HEK293T (cell line): ENCODE results near the gene PRPSAP2.

Experiments
- CTCF ChIA-PET: fragments of 350-600 bp; formaldehyde crosslinking; extraction: SDS; loops from one replicate; lab custom pipeline; 2021; ENCODE audit warnings: antibody characterized with exemption, inconsistent platforms; lab: Yijun Ruan, JAX
- POLR2A ChIA-PET: fragments of 350-600 bp; formaldehyde crosslinking; extraction: SDS; loops from one replicate; lab custom pipeline; 2020; ENCODE audit warnings: antibody characterized with exemption, inconsistent platforms; lab: Yijun Ruan, JAX
- DNase-seq: peaks from one replicate; pipeline ENCODE4 v3.0.0; 2012; ENCODE audit warnings: mixed read lengths; ENCODE audit errors: extremely low spot score
- ARNT ChIP-seq: fragments of 450-650 bp; IDR thresholded peaks from 2 replicates; pipeline ENCODE4 v1.6.1; 2017; ENCODE audit warnings: mild to moderate bottlenecking
- BHLHE40 ChIP-seq: fragments of 450-650 bp; IDR thresholded peaks from 2 replicates; pipeline ENCODE4 v1.6.1; 2016; ENCODE audit warnings: mild to moderate bottlenecking, moderate library complexity, borderline replicate concordance
- CTBP1 ChIP-seq: fragments of 450-650 bp; IDR thresholded peaks from 2 replicates; pipeline ENCODE4 v1.6.1; 2016; ENCODE audit warnings: borderline replicate concordance
- ELF4 ChIP-seq: fragments of 450-650 bp; IDR thresholded peaks from 2 replicates; pipeline ENCODE4 v1.6.1; 2017; ENCODE audit warnings: antibody characterized with exemption
- FOXA1 ChIP-seq: fragments of 450-650 bp; IDR thresholded peaks from 2 replicates; pipeline ENCODE4 v1.6.1; 2016; ENCODE audit warnings: mild to moderate bottlenecking
- FOXK2 ChIP-seq: fragments of 450-650 bp; IDR thresholded peaks from 2 replicates; pipeline ENCODE4 v1.6.1; 2016; ENCODE audit warnings: mild to moderate bottlenecking
- FOXM1 ChIP-seq: fragments of 450-650 bp; IDR thresholded peaks from 2 replicates; pipeline ENCODE4 v1.6.1; 2017; ENCODE audit warnings: mild to moderate bottlenecking, borderline replicate concordance
- HDGF ChIP-seq: fragments of 450-650 bp; IDR thresholded peaks from 2 replicates; pipeline ENCODE4 v1.6.1; 2017; ENCODE audit warnings: antibody characterized with exemption, borderline replicate concordance
- L3MBTL2 ChIP-seq: fragments of 450-650 bp; conservative IDR thresholded peaks from 2 replicates; pipeline ENCODE4 v1.6.1; 2016; ENCODE audit warnings: mild to moderate bottlenecking
- LEF1 ChIP-seq: fragments of 450-650 bp; IDR thresholded peaks from 2 replicates; pipeline ENCODE4 v1.6.1; 2017; ENCODE audit warnings: mild to moderate bottlenecking, borderline replicate concordance
- NFRKB ChIP-seq: fragments of 450-650 bp; IDR thresholded peaks from 2 replicates; pipeline ENCODE4 v1.6.1; 2016; ENCODE audit warnings: mild to moderate bottlenecking, moderate library complexity
- SP1 ChIP-seq: fragments of 450-650 bp; IDR thresholded peaks from 2 replicates; pipeline ENCODE4 v1.6.1; 2017
- SUZ12 ChIP-seq: fragments of 450-650 bp; IDR thresholded peaks from 2 replicates; pipeline ENCODE4 v1.6.1; 2016; ENCODE audit warnings: mild to moderate bottlenecking
- TARDBP ChIP-seq: fragments of 450-650 bp; IDR thresholded peaks from 2 replicates; pipeline ENCODE4 v1.6.1; 2016
- ZNF384 ChIP-seq: fragments of 450-650 bp; IDR thresholded peaks from 2 replicates; pipeline ENCODE4 v1.6.1; 2016
- TF ChIP-seq, protein P1 (sequence below): fragments of 450-650 bp; IDR thresholded peaks from 2 replicates; pipeline ENCODE4 v1.6.1; 2016

The PRPSAP2 gene

DNA sequence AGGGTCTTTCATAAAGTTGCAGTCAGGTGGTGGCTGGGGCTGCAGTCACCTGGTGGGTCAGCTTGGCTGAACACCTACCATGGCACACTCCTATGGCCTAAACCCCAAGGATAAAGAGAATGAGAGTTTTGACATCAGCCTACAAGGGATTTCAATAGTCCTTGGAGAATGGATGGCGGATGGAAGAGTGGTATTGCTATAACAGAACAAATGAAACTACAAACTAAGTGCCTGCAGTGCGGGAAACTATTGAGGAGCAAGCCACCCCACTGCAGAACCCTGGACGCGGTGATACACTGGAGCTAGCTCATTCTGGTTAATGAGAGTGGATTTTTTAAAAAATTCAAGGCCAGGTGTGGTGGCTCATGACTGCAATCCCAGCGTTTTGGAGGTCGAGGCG is 3.0 kb upstream of the PRPSAP2 start:
- CTCF ChIA-PET, result no interaction called here
- no peak for DNase-seq
- TF ChIP-seq SUZ12, result no peak
- TF ChIP-seq CTBP1, result no peak
- TF ChIP-seq NFRKB, result no peak
- POLR2A ChIA-PET, result interaction anchor here (0.6 to 1.4 kb wide), 4 partner anchors 9 to 672 kb away, joined by 3 to 5 read pairs (median 3); partner anchors contain the start of gene ALKBH5

DNA sequence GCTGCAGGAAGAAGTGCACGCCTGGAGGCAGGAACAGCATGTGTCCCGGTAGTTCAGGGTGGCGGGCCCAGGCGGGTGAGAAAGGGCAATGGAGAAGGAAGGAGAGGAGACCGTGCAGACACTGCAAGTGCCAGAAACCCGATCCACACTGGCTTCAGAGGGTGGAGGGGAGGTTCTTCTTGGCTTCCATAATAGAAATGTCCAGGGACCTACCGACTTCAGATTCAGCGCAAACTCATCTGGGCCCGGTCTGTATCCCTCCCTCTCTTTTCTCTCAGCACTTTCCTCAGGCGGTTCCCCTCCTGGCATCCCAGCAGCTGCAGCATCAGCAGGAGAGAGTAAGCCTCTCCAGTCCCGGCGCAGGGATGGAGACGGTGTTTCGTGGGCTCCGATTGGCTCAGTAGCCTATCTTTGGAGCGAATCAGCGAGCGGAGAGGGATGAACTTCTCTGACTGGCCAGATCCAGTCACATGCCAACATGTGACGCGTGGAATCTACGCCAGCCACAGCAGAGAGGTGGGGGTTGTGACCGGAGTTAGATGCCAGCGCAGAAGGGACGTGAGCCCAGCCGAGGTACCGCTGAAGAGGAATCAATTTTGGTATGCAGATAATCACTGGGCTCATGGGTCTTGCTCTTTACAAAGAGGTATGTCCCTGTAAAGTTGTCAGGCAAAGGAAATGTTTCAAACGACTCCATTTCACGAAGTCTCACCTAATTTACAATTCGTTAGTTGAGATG is 1.9 kb upstream of the PRPSAP2 start:
- CTCF ChIA-PET, result no interaction called here
- peak; percentile 88 for DNase-seq
- TF ChIP-seq FOXM1 (no peak), CTBP1 (no peak), L3MBTL2 (peak; percentile 65), FOXK2 (no peak), FOXA1 (no peak), HDGF (0 out of 2 replicates have a peak, but pooled peaks have one; percentile 42)
- POLR2A ChIA-PET, result interaction anchor here (1.1 to 1.4 kb wide), 2 partner anchors 9 to 12 kb away, joined by 3 to 5 read pairs; no protein-coding TSS in a partner anchor

DNA sequence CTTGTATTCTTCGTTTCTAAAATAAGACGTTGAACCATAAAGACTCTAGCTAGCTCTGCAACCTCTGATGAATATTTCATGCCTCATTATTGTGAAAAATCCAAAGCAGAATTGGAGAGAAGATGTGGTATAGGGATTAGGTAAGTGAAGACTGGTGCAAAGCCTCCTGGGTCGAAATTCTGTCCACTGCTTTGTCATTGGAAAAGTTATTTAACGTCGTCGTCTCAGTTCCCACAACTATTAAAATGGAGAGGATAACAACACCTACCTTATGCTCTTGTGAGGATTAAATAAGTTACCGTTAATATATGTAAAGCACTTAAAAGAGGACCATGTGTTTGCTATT is 1.4 kb upstream of the PRPSAP2 start:
- CTCF ChIA-PET, result no interaction called here
- no peak for DNase-seq
- POLR2A ChIA-PET, result interaction anchor here (1.4 kb wide), 1 partner anchor 11 kb away, joined by 5 read pairs; no protein-coding TSS in a partner anchor
- TF ChIP-seq CTBP1 (no peak), FOXA1 (no peak), FOXK2 (no peak), BHLHE40 (no peak), ARNT (no peak), FOXM1 (no peak), HDGF (no peak), SP1 (no peak), LEF1 (no peak), NFRKB (no peak), ZNF384 (no peak)
- TF ChIP-seq, protein P1, sequence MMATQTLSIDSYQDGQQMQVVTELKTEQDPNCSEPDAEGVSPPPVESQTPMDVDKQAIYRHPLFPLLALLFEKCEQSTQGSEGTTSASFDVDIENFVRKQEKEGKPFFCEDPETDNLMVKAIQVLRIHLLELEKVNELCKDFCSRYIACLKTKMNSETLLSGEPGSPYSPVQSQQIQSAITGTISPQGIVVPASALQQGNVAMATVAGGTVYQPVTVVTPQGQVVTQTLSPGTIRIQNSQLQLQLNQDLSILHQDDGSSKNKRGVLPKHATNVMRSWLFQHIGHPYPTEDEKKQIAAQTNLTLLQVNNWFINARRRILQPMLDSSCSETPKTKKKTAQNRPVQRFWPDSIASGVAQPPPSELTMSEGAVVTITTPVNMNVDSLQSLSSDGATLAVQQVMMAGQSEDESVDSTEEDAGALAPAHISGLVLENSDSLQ, result no peak

DNA sequence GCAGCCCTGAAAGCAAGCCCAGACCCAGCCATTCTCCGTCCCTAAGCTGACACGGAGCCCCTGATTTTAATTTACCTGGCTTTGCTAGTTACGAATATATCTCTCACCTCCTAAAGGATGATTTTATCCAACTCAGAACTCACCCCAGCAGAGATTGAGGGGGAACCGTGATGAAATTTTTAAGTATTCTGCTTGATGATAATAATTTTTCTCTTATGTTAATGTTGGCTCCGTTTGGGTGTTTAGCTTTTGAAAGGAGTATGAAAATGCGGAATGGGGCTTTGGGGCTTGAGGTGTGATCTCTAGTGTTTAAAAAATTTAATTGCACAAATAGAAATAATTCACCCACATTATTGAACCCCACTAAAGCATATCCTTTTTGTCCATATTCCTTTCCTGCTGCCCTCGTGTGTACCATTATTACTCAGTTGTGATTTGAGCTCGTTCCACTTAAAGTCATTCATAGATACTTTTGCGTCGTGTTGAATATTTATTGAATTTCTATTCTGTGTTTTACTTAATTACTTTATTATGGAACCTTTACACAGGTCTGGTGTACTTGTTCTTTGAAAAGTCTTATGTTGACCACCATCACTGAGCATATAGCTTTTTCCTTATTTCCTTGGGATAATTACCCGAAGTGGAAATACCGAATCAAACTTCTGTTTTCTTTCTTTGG is 775 bp downstream of the PRPSAP2 start:
- no peak for TF ChIP-seq ARNT
- TF ChIP-seq NFRKB, result no peak
- no peak for TF ChIP-seq HDGF
- TF ChIP-seq L3MBTL2, result no peak
- TF ChIP-seq SP1, result no peak
- TF ChIP-seq, protein P1, result no peak
- TF ChIP-seq CTBP1, result no peak
- no peak for TF ChIP-seq FOXK2
- no peak for TF ChIP-seq TARDBP
- no peak for TF ChIP-seq FOXA1
- TF ChIP-seq LEF1, result no peak
- no peak for TF ChIP-seq BHLHE40
- no peak for TF ChIP-seq SUZ12
- TF ChIP-seq FOXM1, result no peak
- no peak for TF ChIP-seq ZNF384
- TF ChIP-seq ELF4, result no peak
- CTCF ChIA-PET, result interaction anchor here (0.8 to 1.3 kb wide), 3 partner anchors 9 to 102 kb away, joined by 3 read pairs; no protein-coding TSS in a partner anchor
- no peak for DNase-seq
- POLR2A ChIA-PET, result interaction anchor here (0.6 to 2.2 kb wide), 5 partner anchors 8 to 55 kb away, joined by 3 to 15 read pairs (median 3); no protein-coding TSS in a partner anchor

DNA sequence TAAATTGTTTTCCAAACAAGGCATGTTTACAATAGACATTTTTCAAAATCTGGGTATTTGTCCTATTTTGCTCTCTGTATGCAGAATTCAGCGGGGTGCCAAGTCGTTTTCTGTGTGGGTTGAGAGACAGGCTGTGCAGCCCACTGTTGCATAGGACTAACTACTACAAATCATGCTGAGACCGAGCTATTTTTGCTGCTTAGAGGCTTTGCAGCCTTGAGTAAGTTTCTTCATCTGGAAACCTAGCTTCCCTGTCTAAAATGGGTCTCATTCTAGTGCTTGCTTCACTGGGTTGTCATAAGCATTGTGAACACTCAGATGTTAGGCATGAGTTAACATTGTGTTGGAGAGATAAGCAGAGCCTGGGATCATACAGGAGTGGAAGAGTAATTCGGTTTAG is 1.3 kb downstream of the PRPSAP2 start:
- DNase-seq, result no peak

More for the DNA sequence above, 1.3 kb downstream of the PRPSAP2 start:
- CTCF ChIA-PET, result interaction anchor here (0.8 kb wide), 1 partner anchor 9 kb away, joined by 3 read pairs; no protein-coding TSS in a partner anchor
- POLR2A ChIA-PET, result interaction anchor here (0.6 to 2.2 kb wide), 3 partner anchors 9 to 24 kb away, joined by 3 to 15 read pairs (median 3); no protein-coding TSS in a partner anchor
- TF ChIP-seq LEF1 (no peak), SP1 (no peak), ELF4 (no peak), SUZ12 (no peak), NFRKB (no peak), TARDBP (no peak)
- TF ChIP-seq, protein P1, result no peak
